Right atrium auricular region (tissue), 2 donors: ENCODE results near the gene PRSS16. TPM values are rescaled to one million over a fixed set of nuclear protein-coding genes. Genes with fewer than 3 reads are reported as not detected.
"Not testable (repeated sequence)": the region's sequence is repeated elsewhere in the genome, so short reads cannot be mapped to it uniquely, and the experiment has no call there.

Experiments used
- DNase-seq: peaks from one replicate; pipeline ENCODE4 v3.0.0-alpha.2; 2019; ENCODE audit warnings: low spot score
- H3K27ac ChIP-seq, 2 donors: fragments of 200-600 bp; sonication (generic); 1 replicate in 1 of 2; 2 replicates in 1 of 2; pipeline ENCODE4 v1.5.1; 2016 to 2019
- H3K27me3 ChIP-seq, 2 donors: fragments of 200-600 bp; sonication (generic); one replicate each; pipeline versions ENCODE4 v1.5.1 to v1.6.0; 2017 to 2019
- H3K36me3 ChIP-seq: fragments of 200-600 bp; sonication (generic); one replicate; pipeline ENCODE4 v1.5.1; 2016
- H3K4me1 ChIP-seq, 2 donors: fragments of 200-600 bp; sonication (generic); one replicate each; pipeline versions ENCODE4 v1.5.1 to v1.6.0; 2017 to 2019
- H3K4me3 ChIP-seq, 2 donors: fragments of 200-600 bp; sonication (generic); 1 replicate in 1 of 2; 2 replicates in 1 of 2; pipeline ENCODE4 v1.5.1; 2017 to 2019; ENCODE audit warnings: mild to moderate bottlenecking in 1 of 2, moderate library complexity in 1 of 2
- H3K9me3 ChIP-seq, 2 donors: fragments of 200-600 bp; sonication (generic); one replicate each; pipeline ENCODE4 v1.5.1; 2019
- CTCF ChIP-seq, 2 donors: fragments of 200-600 bp; sonication (generic); IDR thresholded peaks; one replicate each; pipeline ENCODE4 v1.5.1; 2019; ENCODE audit warnings: antibody characterized with exemption in 2 of 2
- total RNA-seq, 2 donors: library from RNA; depleted of rRNA; stranded (reverse); fragments of >200 nt; gene quantifications; one replicate each; pipeline ENCODE4 v1.1.0, GENCODE V29; 2016

PRSS16 gene
- total RNA-seq, 2 donors from 2014 or later = 1.7 TPM; not detected in 1

GRCh38 chr6:27209659-27210269 lies 37.7 kb upstream of the PRSS16 start:
- H3K27ac ChIP-seq = no peak overlapping the region
- no peak for TF ChIP-seq CTCF (IDR thresholded peaks at IDR 0.05)
- no peak overlapping the region for H3K4me3 ChIP-seq
- DNase-seq = no peak
- H3K4me1 ChIP-seq = no peaks in the 10 kb centered on the region
- H3K9me3 ChIP-seq = no peaks in the 10 kb centered on the region
- no peaks in the 10 kb centered on the region for H3K36me3 ChIP-seq
- peaks cover 6 to 8% of the 10 kb centered on the region in 2 donors for H3K27me3 ChIP-seq

GRCh38 chr6:27213091-27213517 lies 34.4 kb upstream of the PRSS16 start:
- H3K27me3 ChIP-seq, H3K36me3 ChIP-seq, H3K9me3 ChIP-seq, H3K27ac ChIP-seq, H3K4me1 ChIP-seq, H3K4me3 ChIP-seq, DNase-seq: not testable (repeated sequence)

GRCh38 chr6:27213544-27214125 lies 33.9 kb upstream of the PRSS16 start:
- peaks cover 0 to 6% of the 10 kb centered on the region in 2 donors for H3K9me3 ChIP-seq
- H3K36me3 ChIP-seq = no peaks in the 10 kb centered on the region
- no peak for TF ChIP-seq CTCF (IDR thresholded peaks at IDR 0.05)
- no peak overlapping the region for H3K27ac ChIP-seq
- H3K4me3 ChIP-seq = no peak overlapping the region
- DNase-seq = no peak
- peaks cover 0 to 5% of the 10 kb centered on the region in 2 donors for H3K27me3 ChIP-seq
- no peaks in the 10 kb centered on the region for H3K4me1 ChIP-seq

GRCh38 chr6:27214126-27214601 lies 33.3 kb upstream of the PRSS16 start:
- no peak overlapping the region for H3K27ac ChIP-seq
- H3K9me3 ChIP-seq = peaks cover 0 to 6% of the 10 kb centered on the region in 2 donors
- peaks cover 0 to 5% of the 10 kb centered on the region in 2 donors for H3K27me3 ChIP-seq
- H3K4me3 ChIP-seq = no peak overlapping the region
- no peak for TF ChIP-seq CTCF (IDR thresholded peaks at IDR 0.05)
- no peak for DNase-seq
- no peaks in the 10 kb centered on the region for H3K36me3 ChIP-seq
- H3K4me1 ChIP-seq = no peaks in the 10 kb centered on the region

GRCh38 chr6:27216874-27217273 lies 30.6 kb upstream of the PRSS16 start:
- peaks cover 0 to 6% of the 10 kb centered on the region in 2 donors for H3K9me3 ChIP-seq
- H3K4me1 ChIP-seq = no peaks in the 10 kb centered on the region
- H3K36me3 ChIP-seq = no peaks in the 10 kb centered on the region
- H3K4me3 ChIP-seq = no peak overlapping the region
- H3K27ac ChIP-seq = no peak overlapping the region
- TF ChIP-seq CTCF (IDR thresholded peaks at IDR 0.05) = no peak
- H3K27me3 ChIP-seq = peaks cover 0 to 5% of the 10 kb centered on the region in 2 donors
- no peak for DNase-seq

GRCh38 chr6:27222971-27223370 lies 24.5 kb upstream of the PRSS16 start:
- H3K4me1 ChIP-seq, H3K36me3 ChIP-seq, H3K4me3 ChIP-seq, H3K27me3 ChIP-seq, H3K9me3 ChIP-seq, H3K27ac ChIP-seq, DNase-seq: not testable (repeated sequence)

- H3K4me3 ChIP-seq = no peak overlapping the region
- no peaks in the 10 kb centered on the region for H3K4me1 ChIP-seq
- H3K27me3 ChIP-seq = no peaks in the 10 kb centered on the region
- no peak for DNase-seq
- no peaks in the 10 kb centered on the region for H3K36me3 ChIP-seq
- no peak for TF ChIP-seq CTCF (IDR thresholded peaks at IDR 0.05)
- H3K27ac ChIP-seq = no peak overlapping the region
- no peaks in the 10 kb centered on the region for H3K9me3 ChIP-seq
Observed at GRCh38 chr6:27224729-27225128, 22.8 kb upstream of the PRSS16 start.
